HT1080 (cell line): ENCODE measurements around the gene AGAP3. TPM values are rescaled to one million over a fixed set of nuclear protein-coding genes. Genes with fewer than 3 reads are reported as not detected.

Experiments used
- DNase-seq: peaks from one replicate; pipeline ENCODE4 v3.0.0-alpha.2; 2015; ENCODE audit warnings: low read depth
- total RNA-seq: library from RNA; depleted of rRNA; stranded (reverse); fragments of >200 nt; shearing (Covaris generic); gene quantifications from 2 replicates; pipeline ENCODE4 v1.2.3, GENCODE V29; 2014

The AGAP3 gene
- total RNA-seq, 1 experiment from 2014 or later, result 45.3 TPM

- DNase-seq, result no peak
These were observed 48.7 kb downstream of the AGAP3 start for GRCh38 chr7:151134743-151135524.

DNA sequence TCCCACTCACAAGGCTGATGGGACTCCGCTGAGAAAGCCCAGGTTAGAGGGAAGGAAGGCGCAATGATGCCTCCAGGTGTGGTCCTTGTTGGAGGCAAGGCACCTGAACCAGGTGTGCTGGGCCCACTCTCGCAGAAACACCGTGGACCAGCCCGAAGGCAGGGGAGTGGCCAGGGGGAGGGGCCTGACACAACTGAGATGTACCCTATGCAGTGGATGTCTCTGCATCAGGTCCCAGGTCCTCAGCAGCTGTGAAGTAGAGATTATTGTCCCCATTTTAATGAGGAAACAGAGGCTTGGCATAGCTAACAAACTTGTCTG is 49.2 kb downstream of the AGAP3 start:
- no peak for DNase-seq

GRCh38 chr7:151135866-151136843 is 49.9 kb downstream of the AGAP3 start:
- DNase-seq, result no peak

DNA sequence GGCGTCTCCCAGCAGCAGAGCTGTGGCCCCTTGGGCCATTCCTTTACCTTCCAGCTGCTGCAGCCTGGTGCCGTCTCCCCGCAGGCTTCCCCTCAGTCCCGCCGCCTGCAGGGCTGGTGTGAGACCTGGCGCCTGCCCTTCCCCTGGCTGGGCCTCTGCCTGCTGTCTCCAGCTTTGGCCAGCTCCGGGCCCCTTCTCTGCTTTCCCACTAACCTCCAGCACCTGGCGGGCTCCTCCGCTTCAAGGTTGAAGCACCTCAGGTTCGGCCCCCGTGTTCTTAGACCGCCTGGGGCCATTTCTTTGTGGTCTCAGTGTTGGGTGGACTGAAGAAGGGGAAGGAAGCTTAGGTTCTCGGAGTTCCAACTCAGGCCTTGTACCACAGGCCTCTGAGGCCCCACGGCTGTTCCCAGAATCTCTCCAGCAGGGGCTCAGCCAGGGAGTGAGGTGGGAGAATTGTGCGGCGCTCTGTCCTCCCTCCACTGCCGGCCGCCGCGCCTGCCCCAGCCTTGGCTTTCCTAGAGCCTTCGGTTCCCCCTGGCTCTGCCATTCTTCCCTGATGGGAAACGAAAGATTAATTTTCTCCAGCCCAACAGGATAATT is 50.9 kb downstream of the AGAP3 start:
- DNase-seq, result no peak

DNA sequence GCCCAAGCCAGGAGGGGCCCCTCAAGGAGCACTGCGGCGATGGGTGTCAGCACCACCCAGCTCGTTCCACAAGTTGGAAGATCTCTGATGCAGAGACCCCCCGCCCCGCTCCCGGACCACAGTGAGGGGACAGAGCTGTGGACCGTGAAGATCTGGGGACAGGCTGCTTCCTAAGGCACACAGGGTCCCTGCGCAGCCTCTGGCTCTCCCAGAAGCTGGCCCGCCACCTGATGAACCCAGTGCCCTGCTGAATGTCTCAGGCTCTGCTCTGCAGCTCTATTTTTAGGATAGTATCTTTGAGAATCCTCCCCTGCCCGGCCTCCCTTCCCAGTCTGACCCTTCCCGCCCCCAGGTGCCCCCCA is 51.5 kb downstream of the AGAP3 start:
- no peak for DNase-seq

DNA sequence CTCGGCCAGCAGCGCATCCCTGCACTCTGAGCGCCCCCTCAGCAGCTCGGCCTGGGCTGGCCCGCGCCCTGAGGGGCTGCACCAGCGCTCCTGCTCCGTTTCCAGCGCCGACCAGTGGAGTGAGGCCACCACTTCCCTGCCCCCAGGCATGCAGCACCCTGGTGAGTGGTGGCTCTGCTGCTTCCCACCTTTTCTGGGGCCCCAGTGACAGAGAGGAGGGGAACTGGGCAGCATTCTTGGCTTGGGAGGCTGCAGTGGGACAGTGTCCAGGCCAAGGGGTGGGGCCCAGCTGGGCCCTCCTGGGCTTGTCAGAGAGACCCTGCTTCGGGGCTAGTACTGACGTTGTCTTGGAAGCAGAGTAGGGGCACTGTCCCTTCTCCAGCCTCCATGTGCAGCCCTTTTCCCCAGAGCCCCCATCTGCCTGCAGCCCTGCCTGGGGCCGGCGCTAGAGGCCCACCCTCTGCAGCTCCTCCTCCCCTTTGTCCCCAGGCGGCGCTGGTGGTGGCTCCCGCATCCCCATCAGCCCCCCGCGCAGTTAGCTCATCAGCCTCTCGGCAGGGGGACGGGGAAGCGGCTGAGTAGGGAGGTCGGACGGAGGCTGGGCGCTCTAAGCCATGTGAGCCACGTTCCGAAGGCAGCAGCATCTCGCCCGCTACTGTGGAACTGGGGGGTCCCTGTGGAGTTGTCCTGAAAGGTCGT is 52.0 kb downstream of the AGAP3 start:
- no peak for DNase-seq

GRCh38 chr7:151139071-151139790 is 53.0 kb downstream of the AGAP3 start:
- DNase-seq, result no peak

DNA sequence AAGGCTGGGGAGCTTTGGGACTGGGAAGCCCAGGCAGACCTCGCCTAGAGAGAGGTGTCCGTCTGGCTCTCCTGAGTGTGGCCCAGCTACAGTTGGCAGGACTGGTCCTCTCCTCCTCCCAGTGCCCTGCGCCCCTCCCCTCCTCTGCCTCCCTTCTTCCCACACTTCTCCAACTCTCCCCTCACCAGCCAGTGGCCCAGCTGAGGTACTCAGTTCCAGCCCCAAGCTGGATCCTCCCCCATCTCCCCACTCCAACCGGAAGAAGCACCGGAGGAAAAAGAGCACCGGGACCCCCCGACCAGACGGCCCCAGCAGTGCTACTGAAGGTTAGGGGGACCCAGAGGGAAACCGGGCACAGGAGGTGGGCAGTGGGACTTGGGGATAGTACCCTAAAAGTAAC is 53.5 kb downstream of the AGAP3 start:
- no peak for DNase-seq

DNA sequence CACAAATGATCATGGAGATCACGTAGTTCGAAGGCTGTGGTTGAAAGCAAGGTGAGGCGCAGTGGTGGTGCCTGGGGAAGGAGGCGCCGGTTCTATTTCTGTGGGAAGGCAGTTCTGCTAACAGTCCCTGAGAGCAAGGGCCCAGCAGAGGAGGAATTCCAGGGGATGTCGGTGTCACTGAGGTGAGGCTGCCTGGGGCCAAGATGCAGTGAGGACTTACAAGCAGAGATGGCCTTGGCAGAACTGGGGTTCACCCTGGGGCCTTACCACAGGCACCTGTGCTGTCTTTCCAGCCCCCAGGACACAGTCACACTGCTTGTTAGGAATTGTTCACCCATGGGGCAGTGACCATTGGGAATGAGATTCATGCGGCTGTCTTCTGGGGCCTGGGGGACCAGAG is 54.6 kb downstream of the AGAP3 start:
- no peak for DNase-seq

GRCh38 chr7:151141311-151141854 is 55.1 kb downstream of the AGAP3 start:
- no peak for DNase-seq

DNA sequence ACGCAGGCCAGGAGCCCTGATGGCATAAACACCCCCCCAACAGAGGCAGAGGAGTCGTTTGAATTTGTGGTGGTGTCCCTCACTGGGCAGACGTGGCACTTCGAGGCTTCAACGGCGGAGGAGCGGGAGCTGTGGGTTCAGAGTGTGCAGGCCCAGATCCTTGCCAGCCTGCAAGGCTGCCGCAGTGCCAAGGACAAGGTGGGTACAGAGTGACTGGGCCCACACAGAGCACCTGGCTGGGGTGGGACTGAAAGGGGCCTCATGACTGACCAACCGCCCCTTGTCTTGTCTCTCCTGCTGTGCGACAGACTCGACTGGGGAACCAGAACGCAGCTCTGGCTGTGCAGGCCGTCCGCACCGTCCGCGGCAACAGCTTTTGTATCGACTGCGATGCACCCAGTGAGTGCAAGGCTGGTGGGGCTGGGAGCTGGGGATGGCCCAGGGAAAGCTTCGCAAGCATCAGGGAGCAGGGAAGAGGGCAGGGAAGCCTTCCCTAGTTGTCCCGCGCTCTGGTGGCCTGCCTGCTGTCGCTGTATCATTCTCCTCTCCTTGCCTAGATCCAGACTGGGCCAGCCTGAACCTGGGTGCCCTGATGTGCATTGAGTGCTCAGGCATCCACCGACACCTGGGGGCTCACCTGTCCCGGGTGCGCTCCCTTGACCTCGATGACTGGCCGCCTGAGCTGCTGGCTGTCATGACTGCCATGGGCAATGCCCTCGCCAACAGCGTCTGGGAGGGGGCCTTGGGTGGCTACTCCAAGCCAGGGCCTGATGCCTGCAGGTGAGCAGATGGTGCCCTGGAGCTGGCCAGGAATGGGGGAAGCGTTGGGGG is 55.8 kb downstream of the AGAP3 start:
- no peak for DNase-seq

DNA sequence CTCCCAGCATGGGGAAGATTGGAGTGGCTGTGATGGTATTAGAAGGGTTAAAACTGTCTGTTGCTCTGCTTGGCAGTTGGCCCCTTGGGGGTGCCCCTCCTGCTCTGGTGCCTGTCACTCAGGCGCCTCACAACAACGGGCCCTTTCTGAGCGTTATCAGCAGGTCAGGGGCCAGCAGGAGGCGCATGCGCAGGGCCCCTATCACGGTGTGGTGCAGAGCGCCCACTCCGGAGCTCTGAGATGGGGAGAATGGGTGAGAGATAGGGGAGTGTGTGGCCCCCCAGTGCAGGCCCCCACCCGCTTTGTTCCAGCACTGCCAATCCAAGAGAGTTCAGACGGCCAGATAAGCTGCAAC is 56.4 kb downstream of the AGAP3 start:
- DNase-seq, result no peak

DNA sequence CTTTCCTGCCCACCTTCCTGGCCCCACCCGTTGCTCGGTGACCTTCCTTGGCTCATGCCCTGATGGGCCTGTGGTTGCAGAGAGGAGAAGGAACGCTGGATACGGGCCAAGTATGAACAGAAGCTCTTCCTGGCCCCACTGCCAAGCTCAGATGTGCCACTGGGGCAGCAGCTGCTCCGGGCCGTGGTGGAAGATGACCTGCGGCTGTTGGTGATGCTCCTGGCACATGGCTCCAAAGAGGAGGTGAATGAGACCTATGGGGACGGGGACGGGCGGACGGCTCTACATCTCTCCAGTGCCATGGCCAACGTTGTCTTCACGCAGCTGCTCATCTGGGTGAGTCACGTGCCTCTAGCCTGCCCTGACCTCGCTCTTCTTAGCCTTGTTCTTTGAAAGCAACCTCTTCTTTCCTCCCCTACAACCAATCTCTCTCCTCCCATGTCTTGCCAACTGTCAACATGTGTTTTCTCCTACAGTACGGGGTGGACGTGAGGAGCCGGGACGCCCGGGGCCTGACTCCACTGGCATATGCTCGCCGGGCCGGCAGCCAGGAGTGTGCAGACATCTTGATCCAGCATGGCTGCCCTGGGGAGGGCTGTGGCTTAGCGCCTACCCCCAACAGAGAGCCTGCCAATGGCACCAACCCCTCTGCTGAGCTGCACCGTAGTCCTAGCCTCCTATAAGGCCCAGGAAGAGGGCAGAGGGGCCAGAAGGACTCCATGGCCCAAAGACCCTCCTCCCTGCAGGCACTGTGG is 57.2 kb downstream of the AGAP3 start:
- DNase-seq, result no peak

DNA sequence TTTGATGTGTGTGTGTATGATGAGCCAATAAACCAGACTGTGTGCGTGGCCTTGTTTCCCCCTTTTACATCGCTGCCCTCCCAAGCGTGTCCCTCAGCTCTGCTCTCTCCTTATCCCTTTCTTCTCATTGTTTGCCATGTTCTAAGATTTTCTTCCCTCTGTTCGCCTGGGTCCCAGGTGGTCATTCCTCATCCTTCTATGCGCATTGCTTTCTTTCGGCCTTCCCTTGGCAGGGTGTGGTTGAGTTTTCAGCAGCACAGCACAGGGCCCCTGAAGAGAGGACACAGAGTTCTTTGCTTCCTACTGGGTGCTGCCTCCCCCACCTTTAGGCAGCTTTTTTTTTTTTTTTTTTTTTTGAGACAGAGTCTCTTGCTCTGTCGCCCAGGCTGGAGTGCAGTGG is 58.1 kb downstream of the AGAP3 start:
- no peak for DNase-seq

DNA sequence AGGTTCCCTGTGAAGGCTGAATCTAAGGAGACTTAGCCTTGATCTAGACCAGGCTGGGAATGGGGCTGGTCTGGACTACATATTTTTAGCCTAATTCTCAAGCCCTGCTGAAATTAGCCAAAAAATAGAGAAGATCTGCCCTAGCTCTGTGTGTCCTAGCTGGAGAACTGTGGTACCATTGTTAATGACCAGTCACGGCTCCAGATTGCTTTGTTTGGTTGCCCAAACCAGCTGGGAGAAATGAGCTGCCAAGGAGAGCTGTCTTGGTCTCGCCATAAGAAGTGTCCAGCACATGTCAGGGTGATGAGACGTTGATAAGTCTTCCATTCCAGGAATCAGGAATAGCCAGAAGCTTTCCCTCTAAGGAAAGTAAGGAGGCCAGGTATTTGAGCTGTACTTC is 60.5 kb downstream of the AGAP3 start:
- no peak for DNase-seq

- no peak for DNase-seq
These were observed 62.3 kb downstream of the AGAP3 start for GRCh38 chr7:151148319-151149259.

GRCh38 chr7:151150388-151150787 is 64.1 kb downstream of the AGAP3 start:
- DNase-seq, result no peak
